GM13976 (cell line): ENCODE data around the gene GALNT10.
A peak's percentile ranks its signal among the peaks of the same experiment; 100 is the strongest.

Source experiments
- DNase-seq: peaks from one replicate; pipeline ENCODE4 v3.0.0; 2012; ENCODE audit warnings: low spot score
- in situ Hi-C: fragments of 300-500 bp; cut with MboI; formaldehyde crosslinking; loops from one replicate; pipeline ENCODE4 v1.12.0; 2022; ENCODE audit warnings: low sequenced_read_pairs, mixed read lengths, inconsistent platforms; ENCODE audit not compliant: unreplicated experiment
- TF ChIP-seq, protein P1 (sequence below): IDR thresholded peaks from 2 replicates; pipeline ENCODE4 v1.5.1; 2012; ENCODE audit warnings: borderline replicate concordance, mild to moderate bottlenecking; ENCODE audit not compliant: insufficient read depth; ENCODE audit errors: extremely low read depth, missing control alignments, control extremely low read depth

The GALNT10 gene

DNA sequence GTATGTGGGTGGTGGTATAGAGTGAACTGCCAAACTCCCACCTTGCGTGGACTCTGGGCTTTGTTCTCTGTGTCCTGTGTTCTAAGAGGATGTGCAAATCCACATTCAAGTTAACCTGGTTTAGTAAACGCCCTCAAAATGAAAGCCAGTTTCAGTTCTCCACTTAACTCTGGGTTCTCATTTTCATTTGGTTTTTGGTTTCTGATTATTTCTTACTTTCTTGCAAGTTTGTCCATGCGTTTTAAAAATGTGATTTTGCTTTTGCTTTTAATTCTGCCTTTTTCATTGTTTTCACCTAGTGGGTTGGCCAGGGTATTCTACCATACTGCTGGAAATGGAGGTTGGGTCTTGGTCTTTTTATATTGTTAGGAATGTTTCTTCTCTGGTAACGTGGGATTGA is 38.2 kb downstream of the GALNT10 start:
- TF ChIP-seq, protein P1, sequence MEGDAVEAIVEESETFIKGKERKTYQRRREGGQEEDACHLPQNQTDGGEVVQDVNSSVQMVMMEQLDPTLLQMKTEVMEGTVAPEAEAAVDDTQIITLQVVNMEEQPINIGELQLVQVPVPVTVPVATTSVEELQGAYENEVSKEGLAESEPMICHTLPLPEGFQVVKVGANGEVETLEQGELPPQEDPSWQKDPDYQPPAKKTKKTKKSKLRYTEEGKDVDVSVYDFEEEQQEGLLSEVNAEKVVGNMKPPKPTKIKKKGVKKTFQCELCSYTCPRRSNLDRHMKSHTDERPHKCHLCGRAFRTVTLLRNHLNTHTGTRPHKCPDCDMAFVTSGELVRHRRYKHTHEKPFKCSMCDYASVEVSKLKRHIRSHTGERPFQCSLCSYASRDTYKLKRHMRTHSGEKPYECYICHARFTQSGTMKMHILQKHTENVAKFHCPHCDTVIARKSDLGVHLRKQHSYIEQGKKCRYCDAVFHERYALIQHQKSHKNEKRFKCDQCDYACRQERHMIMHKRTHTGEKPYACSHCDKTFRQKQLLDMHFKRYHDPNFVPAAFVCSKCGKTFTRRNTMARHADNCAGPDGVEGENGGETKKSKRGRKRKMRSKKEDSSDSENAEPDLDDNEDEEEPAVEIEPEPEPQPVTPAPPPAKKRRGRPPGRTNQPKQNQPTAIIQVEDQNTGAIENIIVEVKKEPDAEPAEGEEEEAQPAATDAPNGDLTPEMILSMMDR, result no peak
- in situ Hi-C loops, result no loop called here
- DNase-seq, result peak; percentile 74

GRCh38 chr5:154230526-154230925 is 40.0 kb downstream of the GALNT10 start:
- in situ Hi-C loops, result no loop called here
- no peak for DNase-seq
- TF ChIP-seq, protein P1, result no peak

- in situ Hi-C loops, result no loop called here
- DNase-seq, result no peak
- TF ChIP-seq, protein P1, result no peak
Observed at GRCh38 chr5:154234551-154234950, 44.0 kb downstream of the GALNT10 start.

DNA sequence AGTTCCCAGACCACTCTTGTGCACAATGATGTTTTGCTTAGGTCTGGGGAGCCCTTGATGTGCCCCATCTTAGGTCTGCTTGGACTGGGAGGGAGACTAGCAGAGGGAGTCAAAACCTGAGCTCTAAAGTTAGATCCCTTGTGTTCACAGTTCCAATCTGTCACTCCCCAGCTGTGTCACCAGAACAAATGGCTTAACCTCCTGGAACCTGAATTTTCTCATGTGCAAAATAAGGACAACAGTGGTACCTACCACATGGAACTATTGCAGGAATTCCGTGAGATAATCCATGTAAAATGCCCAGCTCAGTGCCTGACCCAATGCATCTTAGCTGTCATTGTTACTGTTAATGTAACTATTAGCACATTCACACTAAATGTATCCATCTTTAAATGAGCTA is 45.5 kb downstream of the GALNT10 start:
- DNase-seq, result no peak
- in situ Hi-C loops, result no loop called here
- TF ChIP-seq, protein P1, result no peak

GRCh38 chr5:154236536-154237375 is 46.2 kb downstream of the GALNT10 start:
- in situ Hi-C loops, result no loop called here
- TF ChIP-seq, protein P1, result no peak
- no peak for DNase-seq

- DNase-seq, result no peak
- in situ Hi-C loops, result no loop called here
- TF ChIP-seq, protein P1, result no peak
Observed at GRCh38 chr5:154237376-154237743, 46.8 kb downstream of the GALNT10 start.
